GM19455 (cell line): ENCODE measurements around the gene RAB3C.

Experiments
- ATAC-seq: cut with Tn5 transposase; IDR thresholded peaks from one replicate; pipeline ENCODE4 v1.9.1; 2021; ENCODE audit not compliant: unreplicated experiment

Gene RAB3C

DNA sequence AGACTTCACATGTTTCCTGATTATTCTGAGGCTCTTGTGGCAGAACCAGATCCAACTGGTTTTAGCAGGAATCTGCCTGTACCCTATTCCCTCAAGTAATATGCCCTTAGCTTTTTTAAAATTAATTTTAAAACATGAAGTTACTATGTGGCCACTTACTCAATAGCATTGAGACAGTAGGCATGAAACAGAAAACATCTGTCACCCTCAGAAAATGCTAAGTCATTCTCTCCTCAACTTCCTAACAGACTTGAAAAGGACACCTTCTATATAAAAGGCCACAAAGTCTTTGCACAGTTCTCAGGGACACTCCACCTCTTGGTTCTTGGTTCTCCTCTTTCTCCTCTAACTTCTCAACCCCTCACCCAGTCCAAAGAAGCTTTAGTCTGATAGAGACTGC, 277.8 kb downstream of the RAB3C start:
- ATAC-seq = no peak

- ATAC-seq = no peak
These were observed 286.1 kb downstream of the RAB3C start for GRCh38 chr5:58868931-58869330.

DNA sequence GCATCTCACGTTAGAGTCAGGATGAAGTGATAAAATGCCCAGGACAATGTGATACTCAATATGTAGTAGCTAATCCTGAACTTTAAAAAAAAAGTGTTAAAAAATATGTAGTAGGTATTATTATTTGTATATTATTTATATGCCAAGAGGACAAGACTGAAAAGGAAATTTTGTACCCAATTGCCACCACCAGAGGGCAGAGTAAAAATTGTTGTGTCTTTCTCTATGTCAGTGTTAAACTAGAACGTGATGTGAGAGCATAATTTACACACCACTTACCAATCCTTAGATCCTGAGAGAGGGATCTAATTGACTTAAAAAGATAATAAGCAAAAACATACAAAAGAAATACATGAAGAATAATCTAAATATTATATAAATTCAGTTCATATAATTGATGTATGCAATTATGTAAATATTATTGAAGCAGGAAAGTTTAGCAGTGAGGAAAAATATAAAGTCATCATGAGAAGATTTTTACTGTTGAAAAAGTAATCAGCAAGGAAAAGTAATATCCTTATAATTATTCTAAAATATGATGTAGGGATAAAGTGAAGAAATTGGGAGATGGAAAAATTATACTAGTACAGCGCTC, 288.9 kb downstream of the RAB3C start:
- ATAC-seq = peak; percentile 68

GRCh38 chr5:58872670-58873273, 289.9 kb downstream of the RAB3C start:
- no peak for ATAC-seq

DNA sequence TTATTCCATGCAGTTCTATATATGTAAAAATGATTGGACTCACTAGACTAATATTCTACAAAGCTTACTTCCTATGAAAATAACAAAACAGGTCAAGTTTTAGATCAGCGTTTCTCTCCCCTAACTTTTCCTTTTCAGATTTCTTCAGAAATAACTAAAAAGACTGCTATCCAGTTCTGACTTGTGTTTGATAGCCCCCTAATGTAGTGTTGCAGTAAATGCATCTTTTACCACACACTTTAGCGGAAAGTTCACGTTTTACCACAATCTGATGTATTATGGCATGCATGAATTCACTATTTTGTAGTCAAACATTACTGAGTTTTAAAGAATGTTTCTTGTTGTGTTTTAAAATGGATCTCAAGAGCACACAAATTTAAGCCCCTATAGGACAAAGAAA, 292.7 kb downstream of the RAB3C start:
- no peak for ATAC-seq

GRCh38 chr5:58885260-58885659, 302.4 kb downstream of the RAB3C start:
- ATAC-seq = no peak

DNA sequence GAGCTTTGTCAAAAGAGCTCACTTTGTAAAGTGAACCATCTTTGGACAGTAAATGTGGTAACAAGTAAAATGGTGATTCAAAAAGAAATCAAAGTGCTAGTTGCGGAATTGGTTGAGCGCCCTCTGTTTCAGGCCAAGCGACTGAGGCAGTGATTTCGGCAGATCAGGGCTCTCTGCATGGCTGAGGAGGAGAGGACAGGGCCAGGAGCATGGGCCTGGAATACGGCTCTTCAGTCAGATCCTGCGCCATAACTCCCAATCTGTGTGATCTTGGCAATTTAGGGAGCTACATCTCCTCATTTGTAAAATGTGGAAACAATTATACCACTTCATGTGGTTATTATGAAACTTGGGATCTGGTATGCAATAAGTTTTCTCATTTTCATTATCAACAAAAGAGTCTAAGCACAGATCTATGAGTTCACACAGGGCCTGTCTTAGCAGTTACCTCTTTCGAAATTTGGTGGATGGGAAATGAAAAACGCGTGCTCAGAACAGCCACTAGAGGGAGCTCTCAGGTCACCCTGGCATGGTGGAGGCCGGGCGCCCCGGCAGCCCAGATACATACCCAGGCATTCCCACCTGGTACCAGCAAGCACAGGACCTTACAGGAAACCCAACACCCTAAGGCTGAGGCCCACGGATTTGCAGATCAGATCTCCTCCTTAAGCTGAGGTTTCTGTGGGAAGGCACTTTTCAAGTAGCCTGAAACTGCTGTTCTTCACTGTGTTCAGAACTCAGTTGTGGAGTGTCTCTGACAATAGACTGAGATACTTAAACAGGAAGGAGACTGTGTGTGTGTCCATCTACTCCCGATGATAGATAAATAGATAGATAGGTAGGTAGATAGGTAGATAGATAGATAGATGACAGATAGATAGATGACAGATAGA, 303.7 kb downstream of the RAB3C start:
- ATAC-seq = peak; percentile 86

DNA sequence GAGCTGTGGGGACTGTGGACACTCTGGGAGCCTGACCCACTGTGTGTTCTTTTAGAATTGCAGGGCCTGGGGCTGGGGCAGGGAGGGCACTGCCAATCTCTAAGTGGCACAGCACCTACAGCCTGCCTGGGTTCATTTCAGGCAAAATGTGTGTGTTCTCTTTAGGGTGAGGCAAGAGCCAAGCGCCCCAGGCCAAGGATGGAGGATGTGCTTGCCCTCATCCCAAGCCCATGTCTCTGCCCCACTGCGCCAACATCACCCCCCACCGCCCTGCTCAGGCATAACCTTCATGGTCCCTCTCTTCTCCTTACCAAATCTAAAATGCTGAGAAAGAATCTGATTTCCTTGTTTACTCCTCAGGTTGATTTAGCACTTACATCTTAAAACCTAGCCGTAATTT, 304.4 kb downstream of the RAB3C start:
- no peak for ATAC-seq

DNA sequence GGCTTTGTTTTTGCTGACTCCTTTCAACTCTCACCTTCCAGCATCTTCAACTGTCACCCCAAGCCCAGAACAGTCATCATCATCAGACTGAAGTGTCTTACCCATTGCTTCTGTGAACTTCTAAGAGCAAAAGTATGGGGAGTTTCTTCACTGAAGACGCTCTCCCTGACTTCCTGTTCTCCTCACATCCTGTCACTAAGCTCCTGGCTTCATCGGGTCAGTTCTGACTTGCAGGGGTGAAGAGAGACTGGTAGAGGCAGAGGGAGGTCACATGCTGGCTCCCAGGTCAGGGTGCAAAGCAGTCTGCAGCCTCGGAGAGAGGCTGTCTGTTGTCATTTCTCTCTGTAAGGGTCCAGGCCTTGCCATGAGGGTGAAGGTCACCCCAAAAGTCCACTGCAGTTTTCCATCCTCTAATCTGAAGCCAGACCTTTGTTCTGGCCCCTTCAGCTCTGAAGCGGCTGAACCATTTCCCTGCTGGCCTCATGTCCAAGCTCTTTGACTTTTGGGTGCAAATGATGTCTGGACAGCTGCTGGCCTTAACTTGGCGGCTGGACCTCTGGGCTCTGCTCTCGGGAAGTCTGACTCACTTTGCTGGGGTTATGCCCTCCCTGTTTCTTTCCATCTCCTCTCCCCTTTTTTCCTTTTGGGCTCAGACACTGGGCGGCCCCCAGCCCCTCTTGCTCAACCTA, 305.0 kb downstream of the RAB3C start:
- ATAC-seq = no peak

- no peak for ATAC-seq
These were observed 307.4 kb downstream of the RAB3C start for GRCh38 chr5:58890265-58890664.

DNA sequence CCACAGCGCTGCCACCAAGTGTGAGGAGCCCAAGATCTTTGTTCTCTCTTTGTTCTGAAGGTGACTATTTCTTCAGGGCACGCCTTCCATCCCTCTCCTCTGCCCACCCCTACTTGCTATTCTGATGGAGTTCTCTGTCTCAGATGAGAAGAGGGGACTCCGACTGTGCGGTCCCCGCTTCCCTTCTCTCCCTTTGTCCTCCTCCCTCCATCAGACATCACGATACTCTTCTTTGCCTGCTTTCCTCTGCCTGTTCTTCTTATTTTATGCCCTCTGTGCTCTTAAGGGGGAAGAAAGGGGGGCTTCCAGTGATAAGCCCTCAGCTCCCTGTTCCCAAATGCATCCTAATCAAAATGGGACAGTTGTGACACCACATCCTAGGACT, 307.8 kb downstream of the RAB3C start:
- ATAC-seq = no peak

- peak; percentile 52 for ATAC-seq
These were observed 308.5 kb downstream of the RAB3C start for GRCh38 chr5:58891086-58891970.

DNA sequence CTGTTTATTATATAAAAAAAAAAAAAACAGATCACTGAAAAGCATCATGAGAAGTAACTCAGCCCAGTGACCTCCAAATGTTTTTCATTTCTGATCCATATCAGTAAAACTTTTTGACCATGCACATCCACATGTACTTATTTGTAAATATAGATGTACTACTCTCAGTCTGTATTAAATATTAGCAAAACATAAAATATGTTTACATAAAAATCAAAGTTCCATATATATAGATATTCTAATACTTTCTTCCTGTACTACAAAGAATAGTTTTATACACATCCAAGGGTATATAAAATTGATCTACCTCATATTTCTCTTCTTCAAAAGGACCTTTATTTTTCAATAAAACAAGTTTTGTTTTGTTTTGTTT, 309.1 kb downstream of the RAB3C start:
- ATAC-seq = no peak

DNA sequence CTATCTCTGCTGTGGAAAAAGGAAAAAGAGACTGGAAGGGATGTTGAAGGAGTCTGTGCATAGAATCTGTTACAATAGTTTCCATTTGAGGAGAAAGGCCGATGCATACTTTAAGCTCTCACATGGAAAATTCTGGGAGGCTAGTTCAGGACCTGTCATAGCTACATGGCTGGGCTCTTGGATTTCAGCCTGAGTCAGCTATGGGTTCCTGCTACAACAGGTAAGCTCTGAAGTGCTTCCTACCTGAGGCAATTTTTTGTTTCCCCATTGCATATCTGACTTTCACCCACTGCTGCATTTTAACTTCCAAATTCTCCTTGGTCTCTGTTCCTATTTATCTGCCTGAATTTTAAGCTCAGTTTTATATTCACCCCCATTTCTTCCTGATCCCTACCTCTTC, 310.7 kb downstream of the RAB3C start:
- ATAC-seq = no peak

- no peak for ATAC-seq
These were observed 315.1 kb downstream of the RAB3C start for GRCh38 chr5:58898006-58898405.

- ATAC-seq = no peak
These were observed 315.7 kb downstream of the RAB3C start for GRCh38 chr5:58898538-58898937.

- ATAC-seq = no peak
These were observed 318.4 kb downstream of the RAB3C start for GRCh38 chr5:58901271-58901670.

- ATAC-seq = no peak
These were observed 319.4 kb downstream of the RAB3C start for GRCh38 chr5:58902305-58902704.

GRCh38 chr5:58902765-58903164, 319.9 kb downstream of the RAB3C start:
- ATAC-seq = no peak

GRCh38 chr5:58904737-58905136, 321.9 kb downstream of the RAB3C start:
- no peak for ATAC-seq

DNA sequence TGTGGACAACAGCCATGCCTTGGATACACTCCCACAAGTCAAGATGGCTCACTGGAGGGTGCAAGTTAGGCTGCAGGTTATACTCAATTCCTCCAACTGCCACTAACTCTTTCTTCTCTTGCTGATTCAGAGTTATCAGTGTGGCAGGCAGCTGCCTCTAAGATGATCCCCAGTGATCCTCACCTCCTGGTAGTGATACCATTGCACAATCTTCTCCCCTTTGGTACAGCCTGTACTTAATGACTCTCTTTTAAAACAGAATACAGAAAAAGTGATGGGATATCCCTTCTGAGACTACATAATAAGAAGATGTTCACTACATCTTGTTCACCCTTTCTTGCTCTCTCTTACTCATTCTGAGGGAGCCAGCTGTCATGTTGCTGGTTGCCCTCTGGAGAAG, 323.1 kb downstream of the RAB3C start:
- ATAC-seq = no peak
